Kidney (tissue), 14 donors: ENCODE measurements around the gene PCDHGC4. TPM values are rescaled to one million over a fixed set of nuclear protein-coding genes. Genes with fewer than 3 reads are reported as not detected.

ENCODE experiments used
- DNase-seq, 5 donors: peaks; one replicate each; pipeline ENCODE4 v3.0.0-alpha.2; 2013 to 2020
- FAIRE-seq: peaks from 2 replicates; lab custom pipeline; 2012; peaks lifted over from hg19 to GRCh38; lab: Jason Lieb, UNC
- H3K27ac ChIP-seq, 2 donors: one replicate each; pipeline ENCODE4 v1.7.0; 2013; ENCODE audit warnings: low read depth in 2 of 2, low read length in 2 of 2, inconsistent platforms in 1 of 2
- H3K27me3 ChIP-seq: one replicate; pipeline ENCODE4 v1.7.1; 2013; ENCODE audit warnings: low read length, inconsistent platforms; ENCODE audit not compliant: control insufficient read depth, insufficient read depth
- H3K36me3 ChIP-seq, 3 donors: one replicate each; pipeline versions ENCODE4 v1.7.0 to v1.7.1; 2013; ENCODE audit warnings: low read length in 3 of 3, control low read depth in 1 of 3, inconsistent platforms in 1 of 3; ENCODE audit not compliant: insufficient read depth in 3 of 3, control insufficient read depth in 2 of 3
- H3K4me1 ChIP-seq, 3 donors: one replicate each; pipeline versions ENCODE4 v1.7.0 to v1.7.1; 2013; ENCODE audit warnings: low read length in 3 of 3, inconsistent platforms in 1 of 3, low read depth in 1 of 3; ENCODE audit not compliant: control insufficient read depth in 2 of 3, insufficient read depth in 2 of 3
- H3K4me3 ChIP-seq, 3 donors: one replicate each; pipeline versions ENCODE4 v1.7.0 to v1.8.1; 2013; ENCODE audit warnings: low read length in 3 of 3, control low read depth in 1 of 3, inconsistent platforms in 1 of 3
- H3K9ac ChIP-seq, 3 donors: one replicate each; pipeline versions ENCODE4 v1.7.0 to v1.7.1; 2013; ENCODE audit warnings: low read length in 3 of 3, control low read depth in 1 of 3, inconsistent platforms in 1 of 3
- H3K9me3 ChIP-seq, 3 donors: one replicate each; pipeline versions ENCODE4 v1.7.0 to v1.7.1; 2013; ENCODE audit warnings: low read length in 3 of 3, control low read depth in 1 of 3, inconsistent platforms in 1 of 3; ENCODE audit not compliant: control insufficient read depth in 2 of 3, insufficient read depth in 1 of 3
- intact Hi-C: fragments of 100-400 bp; cut with DNase I; formaldehyde crosslinking; loops from one replicate; pipeline ENCODE4 v1.11.1; 2022
- polyA plus RNA-seq: library from polyadenylated mRNA; stranded (reverse); fragments of 350-450 nt; fragmentation: Illumina TruSeq; extraction: RNeasy Lipid Tissue Mini Kit (QIAGEN cat#74804); gene quantifications from one replicate; pipeline ENCODE4 v1.2.3, GENCODE V29; 2014; ENCODE audit warnings: low read depth, low replicate concordance; ENCODE audit not compliant: insufficient read depth
- total RNA-seq: library from RNA; stranded (reverse); fragmentation: NEBNext Ultra II Directional; extraction: Animal tissue kit (Norgen Biotek cat#: 25700); gene quantifications from one replicate; pipeline ENCODE4 v1.2.1, GENCODE V29; 2021
- TF ChIP-seq, protein P1 (sequence below): IDR thresholded peaks from 3 replicates; pipeline ENCODE4 v1.5.1; 2012; ENCODE audit warnings: mild to moderate bottlenecking, moderate library complexity, borderline replicate concordance; ENCODE audit not compliant: insufficient read depth; ENCODE audit errors: extremely low read depth
- donor health status: control.
- donor health status: control.
- donor health status: control.
- donor health status: control.
- donor health status: control.
- donor health status: DM: yes; HTN: yes; CAD: no.
- donor health status: Normal renal cell carcinoma (clear cell type).

PCDHGC4 gene
- total and polyA plus RNA-seq, 2 donors from 2014 or later, result 1.5 TPM; not detected in 1

DNA sequence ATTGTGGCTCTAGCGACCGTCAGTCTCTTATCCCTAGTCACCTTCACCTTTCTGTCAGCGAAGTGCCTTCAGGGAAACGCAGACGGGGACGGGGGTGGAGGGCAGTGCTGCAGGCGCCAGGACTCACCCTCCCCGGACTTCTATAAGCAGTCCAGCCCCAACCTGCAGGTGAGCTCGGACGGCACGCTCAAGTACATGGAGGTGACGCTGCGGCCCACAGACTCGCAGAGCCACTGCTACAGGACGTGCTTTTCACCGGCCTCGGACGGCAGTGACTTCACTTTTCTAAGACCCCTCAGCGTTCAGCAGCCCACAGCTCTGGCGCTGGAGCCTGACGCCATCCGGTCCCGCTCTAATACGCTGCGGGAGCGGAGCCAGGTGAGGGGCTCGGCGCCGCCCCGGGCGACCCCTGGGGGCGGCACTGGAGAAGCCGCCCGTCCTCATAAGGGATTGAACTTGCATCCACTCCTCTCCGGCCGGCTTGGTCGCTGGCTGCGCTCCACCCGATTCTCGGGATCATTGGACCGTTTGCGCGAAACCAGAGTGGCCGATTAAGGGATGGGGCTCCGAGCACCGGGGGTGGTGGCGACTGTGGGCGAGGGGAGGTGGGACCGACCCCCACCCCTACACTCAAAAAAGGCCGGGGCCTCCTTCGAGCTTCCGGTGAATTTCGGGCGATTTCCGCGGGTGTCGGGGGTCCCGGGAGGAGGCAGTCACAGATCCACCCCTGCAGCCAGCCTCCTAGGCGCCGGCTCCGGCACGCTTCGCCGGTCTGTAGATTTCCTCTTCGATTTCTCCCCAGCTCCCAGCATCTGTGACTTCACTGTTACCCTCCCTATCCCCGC, 6.7 kb downstream of the PCDHGC4 start:
- Histone ChIP-seq H3K36me3 (peaks cover 0 to 4% (median 0%) of the 10 kb centered on the region in 3 donors), H3K4me1 (peaks cover 0 to 7% (median 3%) of the 10 kb centered on the region in 3 donors), H3K27ac (no peak overlapping the region), H3K9me3 (no peaks in the 10 kb centered on the region), H3K9ac (no peak overlapping the region), H3K4me3 (no peak overlapping the region), H3K27me3 (no peaks in the 10 kb centered on the region)
- DNase-seq (peak in 4 of 5 donors; percentile 57 to 76 (median 66)), FAIRE-seq (no peak)
- intact Hi-C loops, result no loop called here
- TF ChIP-seq, protein P1, sequence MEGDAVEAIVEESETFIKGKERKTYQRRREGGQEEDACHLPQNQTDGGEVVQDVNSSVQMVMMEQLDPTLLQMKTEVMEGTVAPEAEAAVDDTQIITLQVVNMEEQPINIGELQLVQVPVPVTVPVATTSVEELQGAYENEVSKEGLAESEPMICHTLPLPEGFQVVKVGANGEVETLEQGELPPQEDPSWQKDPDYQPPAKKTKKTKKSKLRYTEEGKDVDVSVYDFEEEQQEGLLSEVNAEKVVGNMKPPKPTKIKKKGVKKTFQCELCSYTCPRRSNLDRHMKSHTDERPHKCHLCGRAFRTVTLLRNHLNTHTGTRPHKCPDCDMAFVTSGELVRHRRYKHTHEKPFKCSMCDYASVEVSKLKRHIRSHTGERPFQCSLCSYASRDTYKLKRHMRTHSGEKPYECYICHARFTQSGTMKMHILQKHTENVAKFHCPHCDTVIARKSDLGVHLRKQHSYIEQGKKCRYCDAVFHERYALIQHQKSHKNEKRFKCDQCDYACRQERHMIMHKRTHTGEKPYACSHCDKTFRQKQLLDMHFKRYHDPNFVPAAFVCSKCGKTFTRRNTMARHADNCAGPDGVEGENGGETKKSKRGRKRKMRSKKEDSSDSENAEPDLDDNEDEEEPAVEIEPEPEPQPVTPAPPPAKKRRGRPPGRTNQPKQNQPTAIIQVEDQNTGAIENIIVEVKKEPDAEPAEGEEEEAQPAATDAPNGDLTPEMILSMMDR, result no peak

DNA sequence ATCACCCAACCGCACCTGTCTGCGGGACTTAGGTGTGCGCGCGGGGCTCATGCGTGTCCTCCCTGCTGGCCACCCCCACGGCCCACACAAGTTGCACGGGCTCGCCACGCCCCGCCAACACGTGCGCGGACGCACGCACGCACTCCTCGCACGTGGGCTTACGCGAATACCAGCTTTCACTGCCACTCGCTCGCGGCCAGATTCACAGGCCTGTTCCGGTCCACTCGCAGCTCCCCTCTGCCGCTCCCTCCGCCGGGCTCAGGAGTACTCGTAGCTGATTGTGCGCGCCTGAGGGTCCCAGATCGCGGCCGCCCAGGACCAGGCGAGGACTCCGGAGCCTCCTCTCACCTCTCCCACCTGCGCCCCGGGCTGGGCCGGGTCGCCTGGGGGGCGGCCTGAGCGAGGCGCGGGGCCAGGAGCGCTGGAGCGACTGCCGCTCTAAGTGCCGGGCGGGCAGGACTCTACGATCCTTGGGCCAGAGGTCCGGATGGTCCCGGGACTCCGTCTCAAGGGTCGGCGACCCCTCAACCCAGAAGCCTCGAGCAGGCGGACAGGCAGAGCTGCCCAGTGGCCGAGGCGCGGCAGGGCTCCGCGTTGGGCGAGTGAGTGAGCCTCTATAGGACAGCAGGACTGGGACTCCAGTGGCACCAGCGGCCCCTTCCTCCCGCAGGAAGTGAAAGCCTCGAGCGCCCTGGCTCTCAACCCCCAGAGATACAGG, 7.5 kb downstream of the PCDHGC4 start:
- FAIRE-seq, result no peak
- intact Hi-C loops, result no loop called here
- DNase-seq, result peak in 4 of 5 donors; percentile 60 to 79 (median 68)
- Histone ChIP-seq H3K9ac (no peak overlapping the region), H3K27ac (no peak overlapping the region), H3K27me3 (no peaks in the 10 kb centered on the region), H3K9me3 (no peaks in the 10 kb centered on the region), H3K36me3 (no peaks in the 10 kb centered on the region), H3K4me1 (peaks cover 0 to 7% (median 3%) of the 10 kb centered on the region in 3 donors), H3K4me3 (no peak overlapping the region)
- TF ChIP-seq, protein P1, result no peak

DNA sequence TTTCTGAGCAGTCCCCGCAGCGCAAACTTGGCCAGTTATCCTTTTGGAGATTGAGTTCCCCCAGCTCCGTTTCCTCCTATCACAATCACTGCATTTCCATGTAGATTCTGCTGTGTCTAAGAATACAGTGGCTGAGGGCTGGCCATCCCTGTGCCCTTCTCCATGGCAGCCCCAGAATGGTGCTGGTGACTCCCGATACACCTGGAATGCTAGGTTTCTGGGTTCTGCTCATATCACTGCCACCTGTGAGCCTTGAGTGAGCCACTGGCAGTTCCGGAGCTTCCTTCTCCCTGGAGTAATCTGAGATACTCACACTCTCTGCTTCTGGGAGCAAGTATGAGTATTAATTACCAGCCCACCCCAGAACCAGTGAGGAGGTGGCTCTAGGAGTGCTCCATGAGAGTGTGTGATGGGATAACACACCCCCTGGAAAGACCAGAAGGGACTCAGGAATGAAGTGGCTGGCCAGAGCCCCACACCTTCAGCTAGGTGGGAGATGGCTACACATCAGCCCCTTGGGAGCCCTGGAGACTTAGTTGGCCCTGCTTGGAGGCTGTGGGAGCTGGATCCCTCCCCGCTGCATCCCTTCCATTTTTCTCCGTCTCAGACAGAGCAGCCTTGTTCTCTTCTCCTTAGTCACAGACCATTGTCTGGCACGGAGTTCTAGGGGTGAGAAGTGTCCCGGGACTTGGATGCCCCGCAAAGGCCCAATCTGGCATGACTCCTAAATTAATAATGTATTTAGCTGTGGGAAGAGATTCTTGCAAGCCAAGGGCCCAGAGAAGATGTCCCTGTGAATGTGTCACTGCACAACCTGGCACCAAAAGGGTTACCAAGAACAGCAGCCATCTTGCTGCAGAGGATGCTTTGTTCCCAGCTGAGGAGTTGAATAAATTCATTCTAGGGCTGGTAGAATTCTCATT, 8.9 kb downstream of the PCDHGC4 start:
- H3K4me3 ChIP-seq, result no peak overlapping the region
- no peaks in the 10 kb centered on the region for H3K27me3 ChIP-seq
- TF ChIP-seq, protein P1, result no peak
- H3K4me1 ChIP-seq, result peaks cover 0 to 7% (median 3%) of the 10 kb centered on the region in 3 donors
- no peak overlapping the region for H3K27ac ChIP-seq
- H3K36me3 ChIP-seq, result no peaks in the 10 kb centered on the region
- H3K9ac ChIP-seq, result no peak overlapping the region
- peak in 3 of 5 donors; percentile 40 to 58 (median 58) for DNase-seq
- no peaks in the 10 kb centered on the region for H3K9me3 ChIP-seq
- intact Hi-C loops, result no loop called here
- FAIRE-seq, result no peak
